H9 (cell line): Measurements from ENCODE around the gene PTPRJ. TPM values are rescaled to one million over a fixed set of nuclear protein-coding genes. Genes with fewer than 3 reads are reported as not detected.

Source experiments
- DNase-seq: peaks from one replicate; pipeline ENCODE4 v3.0.0-alpha.2; 2017
- H2AFZ ChIP-seq: one replicate; pipeline ENCODE4 v1.6.1; 2013; ENCODE audit warnings: mild to moderate bottlenecking, low read length, control low read depth, moderate library complexity
- H2AK5ac ChIP-seq: 2 replicates; pipeline ENCODE4 v1.6.1; 2013; ENCODE audit warnings: low read length, control low read depth, mixed read lengths; ENCODE audit not compliant: insufficient read length
- H2BK120ac ChIP-seq: one replicate; pipeline ENCODE4 v1.6.1; 2013; ENCODE audit warnings: low read depth, mild to moderate bottlenecking, low read length, control low read depth, inconsistent platforms; ENCODE audit not compliant: poor library complexity, severe bottlenecking
- H2BK12ac ChIP-seq: 2 replicates; pipeline ENCODE4 v1.6.1; 2013; ENCODE audit warnings: low read length, control low read depth, mixed read lengths, low read depth; ENCODE audit not compliant: insufficient read length
- H2BK15ac ChIP-seq: 2 replicates; pipeline ENCODE4 v1.6.1; 2013; ENCODE audit warnings: low read depth, low read length, control low read depth
- H2BK20ac ChIP-seq: one replicate; pipeline ENCODE4 v1.6.1; 2013; ENCODE audit warnings: low read depth, mild to moderate bottlenecking, low read length, control low read depth, inconsistent platforms; ENCODE audit not compliant: poor library complexity, severe bottlenecking
- H2BK5ac ChIP-seq: 2 replicates; pipeline ENCODE4 v1.6.1; 2013; ENCODE audit warnings: low read length, control low read depth, mixed read lengths; ENCODE audit not compliant: insufficient read length
- H3K14ac ChIP-seq: 2 replicates; pipeline ENCODE4 v1.6.1; 2013; ENCODE audit warnings: low read length, control low read depth; ENCODE audit not compliant: insufficient read depth
- H3K18ac ChIP-seq: 2 replicates; pipeline ENCODE4 v1.6.1; 2013; ENCODE audit warnings: low read depth, mild to moderate bottlenecking, mixed read lengths, low read length, control low read depth; ENCODE audit not compliant: insufficient read length
- H3K23ac ChIP-seq: 2 replicates; pipeline ENCODE4 v1.6.1; 2013; ENCODE audit warnings: low read length, control low read depth, mixed read lengths, low read depth; ENCODE audit not compliant: insufficient read length
- H3K23me2 ChIP-seq: 2 replicates; pipeline ENCODE4 v1.6.1; 2013; ENCODE audit warnings: low read depth, mild to moderate bottlenecking, mixed read lengths, low read length, control low read depth; ENCODE audit not compliant: insufficient read length, poor library complexity, severe bottlenecking
- H3K27ac ChIP-seq: 2 replicates; pipeline ENCODE4 v1.5.1; 2013; ENCODE audit warnings: low read length, control low read depth, mixed read lengths, low read depth; ENCODE audit not compliant: insufficient read length
- H3K27me3 ChIP-seq: 2 replicates; pipeline ENCODE4 v1.6.1; 2013; ENCODE audit warnings: low read length, control low read depth, inconsistent platforms; ENCODE audit not compliant: insufficient read depth
- H3K4ac ChIP-seq: 2 replicates; pipeline ENCODE4 v1.6.1; 2013; ENCODE audit warnings: low read depth, mild to moderate bottlenecking, control low read depth, inconsistent platforms, low read length, moderate library complexity
- H3K4me1 ChIP-seq: 2 replicates; pipeline ENCODE4 v1.6.1; 2013; ENCODE audit warnings: low read length, control low read depth, inconsistent platforms; ENCODE audit not compliant: insufficient read depth
- H3K4me2 ChIP-seq: 2 replicates; pipeline ENCODE4 v1.6.1; 2013; ENCODE audit warnings: low read length, control low read depth, mixed read lengths; ENCODE audit not compliant: insufficient read length, insufficient read depth
- H3K56ac ChIP-seq: 2 replicates; pipeline ENCODE4 v1.6.1; 2013; ENCODE audit warnings: low read depth, mild to moderate bottlenecking, mixed read lengths, low read length, control low read depth; ENCODE audit not compliant: insufficient read length
- H3K79me1 ChIP-seq: 2 replicates; pipeline ENCODE4 v1.6.1; 2013; ENCODE audit warnings: low read depth, mild to moderate bottlenecking, moderate library complexity, low read length, control low read depth, inconsistent platforms; ENCODE audit not compliant: insufficient read depth, poor library complexity, severe bottlenecking
- H3K79me2 ChIP-seq: 2 replicates; pipeline ENCODE4 v1.6.1; 2013; ENCODE audit warnings: low read length, control low read depth, inconsistent platforms; ENCODE audit not compliant: insufficient read depth
- H3K9ac ChIP-seq: 2 replicates; pipeline ENCODE4 v1.6.1; 2013; ENCODE audit warnings: low read length, control low read depth, mixed read lengths; ENCODE audit not compliant: insufficient read length; ENCODE audit errors: extremely low read depth
- H3K9me3 ChIP-seq: one replicate; pipeline ENCODE4 v1.6.1; 2013; ENCODE audit warnings: low read depth, low read length, inconsistent platforms; ENCODE audit not compliant: control insufficient read depth
- H3T11ph ChIP-seq: one replicate; pipeline ENCODE4 v1.6.1; 2013; ENCODE audit warnings: mild to moderate bottlenecking, low read length, control low read depth, inconsistent platforms
- H4K20me1 ChIP-seq: one replicate; pipeline ENCODE4 v1.6.1; 2013; ENCODE audit not compliant: control insufficient read depth, insufficient read length, insufficient read depth
- H4K5ac ChIP-seq: 2 replicates; pipeline ENCODE4 v1.6.1; 2013; ENCODE audit warnings: low read depth, mild to moderate bottlenecking, mixed read lengths, low read length, control low read depth; ENCODE audit not compliant: insufficient read length
- H4K8ac ChIP-seq: replicated peaks from 2 replicates; pipeline ENCODE4 v1.6.1; 2013; ENCODE audit warnings: low read length, control low read depth, mixed read lengths, low read depth; ENCODE audit not compliant: insufficient read length
- H4K91ac ChIP-seq: 2 replicates; pipeline ENCODE4 v1.6.1; 2013; ENCODE audit warnings: low read depth, mild to moderate bottlenecking, moderate library complexity, mixed read lengths, low read length, control low read depth; ENCODE audit not compliant: insufficient read length
- H3K27ac Mint-ChIP-seq, 3 experiments: 2 replicates in 2 of 3; 3 replicates in 1 of 3; pipeline ENCODE4 v1.8.0; 2020 to 2021; ENCODE audit warnings: mixed read lengths in 3 of 3, mild to moderate bottlenecking in 1 of 3, moderate library complexity in 1 of 3
- H3K27me3 Mint-ChIP-seq: 2 replicates; pipeline ENCODE4 v1.8.0; 2021; ENCODE audit warnings: low read depth, mild to moderate bottlenecking, moderate library complexity, mixed read lengths
- H3K36me3 Mint-ChIP-seq, 3 experiments: 2 replicates in 2 of 3; 3 replicates in 1 of 3; pipeline ENCODE4 v1.8.0; 2020 to 2021; ENCODE audit warnings: low read depth in 3 of 3, mixed read lengths in 3 of 3; ENCODE audit not compliant: insufficient read depth in 1 of 3
- H3K4me1 Mint-ChIP-seq, 2 experiments: 2 replicates each; pipeline ENCODE4 v1.8.0; 2020; ENCODE audit warnings: mixed read lengths in 2 of 2
- H3K4me3 Mint-ChIP-seq, 2 experiments: 2 replicates in 1 of 2; 3 replicates in 1 of 2; pipeline ENCODE4 v1.8.0; 2020 to 2021; ENCODE audit warnings: mild to moderate bottlenecking in 2 of 2, mixed read lengths in 2 of 2, moderate library complexity in 1 of 2
- H3K9me3 Mint-ChIP-seq, 2 experiments: 2 replicates in 1 of 2; 3 replicates in 1 of 2; pipeline ENCODE4 v1.8.0; 2020; ENCODE audit warnings: mild to moderate bottlenecking in 2 of 2, mixed read lengths in 2 of 2, moderate library complexity in 1 of 2
- WGBS: extraction: QIAGEN DNeasy Blood & Tissue Kit; methylation state at CpG from one replicate; pipeline ENCODE4 v1.1.7; 2013; ENCODE audit warnings: missing lambda C conversion rate, low lambda C conversion rate, mixed read lengths; ENCODE audit not compliant: insufficient read length; ENCODE audit errors: extremely low coverage; 5-methylcytosine and 5-hydroxymethylcytosine counted together
- total RNA-seq: library from RNA; stranded (reverse); gene quantifications from 2 replicates; pipeline ENCODE4 v1.2.1, GENCODE V29; 2021
- TF ChIP-seq, protein P1 (sequence below): fragments of 200-600 bp; sonication (generic); conservative IDR thresholded peaks from 3 replicates; pipeline ENCODE4 v1.8.0; 2021; ENCODE audit warnings: antibody characterized with exemption, mild to moderate bottlenecking

PTPRJ gene
- total RNA-seq, 1 experiment from 2014 or later = 10.6 TPM

DNA sequence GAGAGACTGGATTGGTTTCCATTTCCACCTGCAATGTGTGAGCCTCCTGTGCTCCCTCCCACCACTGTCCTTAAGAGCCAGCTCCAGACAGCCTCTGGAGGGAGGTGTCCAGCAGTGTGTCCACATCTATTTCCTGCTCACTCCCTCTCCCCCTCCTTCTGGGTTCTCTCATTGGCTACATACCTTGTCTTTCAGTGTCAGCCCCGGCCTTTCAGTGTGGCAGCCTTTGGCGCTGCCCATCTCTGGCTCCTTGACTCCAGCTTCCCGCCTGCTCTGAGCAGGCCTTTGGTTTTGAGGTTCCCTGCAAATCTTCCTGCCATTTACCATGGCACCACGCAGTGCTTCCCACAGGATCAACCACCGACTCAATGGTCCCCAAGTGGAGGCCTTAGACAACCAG, 19.0 kb upstream of the PTPRJ start:
- no peaks in the 10 kb centered on the region; the same call in 1 of the 2 replicates for H3K27me3 Mint-ChIP-seq
- no peaks in the 10 kb centered on the region for H3K23me2 ChIP-seq
- no peak overlapping the region for H3T11ph ChIP-seq
- no peak overlapping the region for H2AK5ac ChIP-seq
- H2BK20ac ChIP-seq = no peak overlapping the region
- no peak overlapping the region for H2AFZ ChIP-seq
- H2BK12ac ChIP-seq = no peak overlapping the region
- H3K9me3 ChIP-seq = no peaks in the 10 kb centered on the region
- H3K9ac ChIP-seq = no peak overlapping the region
- no peak overlapping the region for H3K23ac ChIP-seq
- no peaks in the 10 kb centered on the region for H3K79me1 ChIP-seq
- TF ChIP-seq, protein P1, sequence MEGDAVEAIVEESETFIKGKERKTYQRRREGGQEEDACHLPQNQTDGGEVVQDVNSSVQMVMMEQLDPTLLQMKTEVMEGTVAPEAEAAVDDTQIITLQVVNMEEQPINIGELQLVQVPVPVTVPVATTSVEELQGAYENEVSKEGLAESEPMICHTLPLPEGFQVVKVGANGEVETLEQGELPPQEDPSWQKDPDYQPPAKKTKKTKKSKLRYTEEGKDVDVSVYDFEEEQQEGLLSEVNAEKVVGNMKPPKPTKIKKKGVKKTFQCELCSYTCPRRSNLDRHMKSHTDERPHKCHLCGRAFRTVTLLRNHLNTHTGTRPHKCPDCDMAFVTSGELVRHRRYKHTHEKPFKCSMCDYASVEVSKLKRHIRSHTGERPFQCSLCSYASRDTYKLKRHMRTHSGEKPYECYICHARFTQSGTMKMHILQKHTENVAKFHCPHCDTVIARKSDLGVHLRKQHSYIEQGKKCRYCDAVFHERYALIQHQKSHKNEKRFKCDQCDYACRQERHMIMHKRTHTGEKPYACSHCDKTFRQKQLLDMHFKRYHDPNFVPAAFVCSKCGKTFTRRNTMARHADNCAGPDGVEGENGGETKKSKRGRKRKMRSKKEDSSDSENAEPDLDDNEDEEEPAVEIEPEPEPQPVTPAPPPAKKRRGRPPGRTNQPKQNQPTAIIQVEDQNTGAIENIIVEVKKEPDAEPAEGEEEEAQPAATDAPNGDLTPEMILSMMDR = no peak
- no peaks in the 10 kb centered on the region for H3K79me2 ChIP-seq
- no peaks in the 10 kb centered on the region for H3K36me3 Mint-ChIP-seq
- H3K14ac ChIP-seq = no peak overlapping the region
- no peak overlapping the region for H2BK5ac ChIP-seq
- H3K56ac ChIP-seq = no peak overlapping the region
- H2BK15ac ChIP-seq = no peak overlapping the region
- no peak overlapping the region for H2BK120ac ChIP-seq
- no peaks in the 10 kb centered on the region for H4K20me1 ChIP-seq
- no CpG with 5 or more reads among the region's 5 CpGs for WGBS
- peak; percentile 54 for DNase-seq
- H3K4me1 ChIP-seq = no peaks in the 10 kb centered on the region
- no peaks in the 10 kb centered on the region for H3K27me3 ChIP-seq
- H4K91ac ChIP-seq = no peak overlapping the region
- peak overlapping the region in 2 of 3 experiments; percentile 10 to 59; a peak in 1 of 7 replicates for H3K27ac Mint-ChIP-seq
- H4K8ac ChIP-seq = no peak overlapping the region
- H3K4ac ChIP-seq = no peak overlapping the region
- H3K4me3 Mint-ChIP-seq = peak overlapping the region in 1 of 2 experiments; percentile 17; a peak in 1 of 5 replicates
- H3K9me3 Mint-ChIP-seq = no peaks in the 10 kb centered on the region; a peak in 1 of 5 replicates
- no peak overlapping the region for H4K5ac ChIP-seq
- H3K4me2 ChIP-seq = no peak overlapping the region
- no peak overlapping the region for H3K18ac ChIP-seq
- no peaks in the 10 kb centered on the region for H3K4me1 Mint-ChIP-seq
- no peak overlapping the region for H3K27ac ChIP-seq
